HG03135 (cell line): ENCODE results near the gene NFIA.

Experiments used
- ATAC-seq: cut with Tn5 transposase; IDR thresholded peaks from one replicate; pipeline ENCODE4 v1.9.1; 2021; ENCODE audit warnings: mild to moderate bottlenecking, moderate library complexity; ENCODE audit not compliant: unreplicated experiment

The NFIA gene

DNA sequence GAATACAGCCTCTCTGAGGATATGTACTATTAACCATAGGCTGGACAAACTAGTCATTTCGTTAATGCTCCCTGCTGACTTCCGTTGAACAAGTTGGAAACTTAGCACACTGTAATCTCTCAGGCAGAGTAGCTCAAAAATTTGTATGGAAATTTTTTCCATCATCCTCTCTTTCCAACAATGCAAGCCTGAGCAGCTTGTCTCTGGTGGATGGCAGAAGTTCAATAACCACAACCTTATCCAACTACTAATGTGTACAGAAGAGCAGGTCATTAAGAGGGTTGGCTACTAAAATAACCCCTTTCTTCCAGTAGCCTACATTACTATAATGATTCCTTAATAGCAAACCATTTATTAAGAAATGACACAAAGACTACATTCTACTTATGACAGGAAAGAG is 262.3 kb downstream of the NFIA start:
- no peak for ATAC-seq

DNA sequence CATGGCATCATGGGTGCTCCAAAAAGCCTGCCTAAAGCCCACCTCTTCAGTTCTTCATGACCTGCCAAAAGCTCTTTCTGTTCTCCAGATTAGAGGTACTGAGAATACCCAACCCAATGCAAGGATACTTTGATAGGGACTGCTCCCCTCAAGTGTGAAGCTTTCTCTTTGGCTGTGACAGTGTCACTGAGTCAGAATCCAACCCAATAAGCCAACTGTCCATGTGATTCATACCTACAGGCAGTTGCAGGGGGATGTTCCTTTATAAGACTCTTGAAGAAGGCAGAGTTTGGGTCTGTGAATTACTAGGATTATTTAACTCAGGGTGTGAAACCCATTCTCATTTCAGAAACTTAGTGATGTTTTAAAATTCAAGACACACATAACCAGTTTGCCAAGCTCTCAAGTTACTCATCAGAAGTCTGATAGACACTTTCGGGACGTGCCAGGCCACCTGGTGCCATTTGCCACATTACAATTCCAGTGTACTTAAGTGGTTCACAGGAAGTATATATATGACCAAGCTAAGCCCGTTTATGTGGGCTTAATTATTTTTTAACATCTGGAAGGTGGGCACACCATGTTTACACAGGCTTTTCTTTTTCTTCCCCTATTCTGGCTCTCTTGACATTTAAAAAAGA is 265.8 kb downstream of the NFIA start:
- no peak for ATAC-seq

DNA sequence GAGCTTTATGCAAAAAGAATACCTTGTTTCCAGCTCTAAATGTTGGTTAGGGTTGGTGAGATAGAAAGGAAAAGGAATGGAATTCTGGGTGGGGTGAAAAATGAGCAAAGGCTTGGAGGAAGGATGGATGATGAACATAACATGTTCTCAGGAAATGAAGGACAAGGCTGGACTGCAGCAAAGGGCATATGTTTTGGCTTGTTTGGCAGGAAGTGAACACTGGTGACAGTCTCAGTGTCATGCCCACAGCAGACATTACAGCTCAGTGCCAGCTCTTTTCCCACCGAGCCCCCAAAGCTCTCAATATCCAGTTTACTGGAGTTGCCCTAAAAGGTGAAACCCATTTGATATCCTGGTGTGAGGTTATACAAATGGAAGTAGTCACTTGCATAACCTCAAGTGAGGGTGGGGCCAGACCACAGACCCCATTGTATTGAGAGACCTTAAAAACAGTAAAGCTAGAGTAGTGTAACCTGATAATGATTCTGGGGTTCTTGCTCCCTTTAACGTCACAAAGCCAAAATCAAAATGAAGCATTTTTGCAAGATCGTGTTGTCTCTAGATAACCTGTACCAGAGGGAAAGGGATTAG is 270.6 kb downstream of the NFIA start:
- ATAC-seq: no peak

DNA sequence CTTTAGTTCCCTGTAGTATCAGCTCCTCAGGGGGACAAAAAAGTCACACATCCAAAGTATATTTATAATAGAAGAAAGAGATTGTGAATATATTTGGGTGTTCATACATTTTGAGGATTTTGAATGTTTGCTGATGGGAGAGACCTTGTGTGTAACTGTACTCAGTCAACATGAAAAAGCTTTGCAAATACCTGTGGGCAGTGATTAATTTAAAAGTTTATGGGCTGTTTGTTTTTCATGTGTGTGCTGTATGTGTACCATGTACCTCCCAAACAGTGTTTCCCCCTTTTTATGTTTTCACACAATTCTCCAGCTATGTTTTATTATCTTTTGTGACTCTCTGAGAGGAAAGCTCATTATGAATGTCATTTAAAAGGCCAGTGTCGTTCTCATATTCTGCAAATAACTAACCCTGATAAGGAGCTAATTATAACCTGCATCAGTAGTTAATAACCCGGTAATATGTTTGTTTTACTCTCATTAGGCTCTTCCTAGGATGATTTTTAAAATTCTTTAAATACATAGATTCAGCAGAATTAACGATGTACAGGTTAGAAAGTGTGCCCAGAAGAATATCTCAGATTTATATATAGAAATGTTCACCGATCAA is 271.5 kb downstream of the NFIA start:
- no peak for ATAC-seq

DNA sequence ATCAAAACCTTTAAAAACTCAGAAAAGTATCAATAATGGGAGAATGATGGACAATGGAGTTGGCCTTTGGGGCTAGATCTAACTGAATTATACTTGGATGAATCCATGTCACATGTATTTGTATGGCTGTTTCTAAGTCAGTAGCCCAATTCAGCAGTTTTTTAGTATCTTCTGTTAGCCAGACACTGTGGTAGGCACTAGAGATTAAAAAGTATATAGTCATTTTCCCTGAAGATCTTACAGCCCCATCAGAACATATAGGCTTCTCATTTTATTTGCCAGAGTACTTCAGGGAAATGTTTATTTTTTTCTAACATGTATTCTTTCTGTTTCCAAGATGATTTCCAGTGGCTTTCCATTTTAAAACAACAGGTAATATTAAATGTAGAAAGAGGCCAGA is 273.7 kb downstream of the NFIA start:
- no peak for ATAC-seq

DNA sequence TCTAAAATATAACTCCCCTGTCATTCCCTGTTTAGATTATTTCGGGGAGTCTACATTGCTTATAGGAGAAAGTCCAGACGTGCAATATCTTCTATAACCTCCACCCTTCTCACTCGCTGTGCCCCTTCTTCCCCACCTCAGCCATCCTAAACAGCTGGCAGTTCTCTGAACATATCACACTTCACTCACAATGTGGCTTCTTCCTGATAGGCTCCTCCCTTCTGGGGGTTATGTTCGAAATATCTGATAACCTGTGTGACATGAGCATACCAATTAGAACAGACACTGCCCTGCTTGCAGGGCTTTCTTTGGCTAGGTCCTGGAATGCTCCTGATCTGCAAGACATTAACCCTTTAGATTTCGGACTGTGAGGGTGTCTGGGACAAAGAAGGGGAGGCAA is 274.6 kb downstream of the NFIA start:
- ATAC-seq: no peak

DNA sequence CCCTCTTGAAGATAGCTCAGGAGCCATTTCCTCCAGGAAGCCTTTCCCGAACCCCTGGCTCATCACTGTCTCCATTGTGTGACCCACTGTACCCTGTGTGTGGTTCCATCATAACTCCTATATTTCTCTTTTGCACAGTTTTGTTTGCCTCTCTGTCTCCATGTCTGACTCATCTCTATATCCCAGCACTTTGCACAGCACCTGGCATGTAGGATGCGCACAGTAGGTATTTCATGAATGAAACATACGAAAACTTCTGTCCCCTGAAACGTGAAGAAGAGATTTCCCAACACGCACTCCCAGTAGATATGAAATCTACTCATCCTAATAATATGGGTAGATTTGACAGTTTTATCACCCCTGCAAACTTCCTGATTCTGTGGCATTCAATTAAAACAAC is 275.2 kb downstream of the NFIA start:
- ATAC-seq: no peak

DNA sequence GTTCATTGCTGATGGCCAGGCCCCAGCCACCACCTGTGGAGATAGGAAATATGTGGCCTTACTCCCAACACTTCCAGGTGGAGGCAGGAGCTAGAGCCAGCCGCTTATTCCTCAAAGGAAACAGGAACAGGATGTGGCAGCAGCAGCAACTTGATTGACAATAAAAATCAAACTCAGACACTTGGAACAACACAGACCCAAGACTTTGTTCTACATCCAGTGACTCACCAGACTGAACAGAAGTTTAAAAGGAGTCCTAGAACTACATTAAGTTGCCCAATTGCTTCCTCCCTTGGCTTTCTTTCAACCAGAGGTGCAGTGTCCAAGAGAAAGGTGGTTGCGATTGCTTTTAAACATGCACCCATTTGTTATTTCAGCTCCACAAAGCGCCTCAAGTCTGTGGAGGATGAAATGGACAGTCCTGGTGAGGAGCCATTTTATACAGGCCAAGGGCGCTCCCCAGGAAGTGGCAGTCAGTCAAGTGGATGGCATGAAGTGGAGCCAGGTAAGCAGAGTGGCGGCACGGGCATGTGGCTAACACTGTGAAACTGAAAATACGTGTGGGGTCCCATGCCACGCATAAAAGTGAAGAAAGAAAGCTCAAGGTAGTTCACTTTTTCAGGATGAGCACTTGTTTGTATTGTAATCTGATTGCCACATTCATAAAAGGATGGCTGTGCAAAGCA is 276.6 kb downstream of the NFIA start:
- ATAC-seq: no peak

DNA sequence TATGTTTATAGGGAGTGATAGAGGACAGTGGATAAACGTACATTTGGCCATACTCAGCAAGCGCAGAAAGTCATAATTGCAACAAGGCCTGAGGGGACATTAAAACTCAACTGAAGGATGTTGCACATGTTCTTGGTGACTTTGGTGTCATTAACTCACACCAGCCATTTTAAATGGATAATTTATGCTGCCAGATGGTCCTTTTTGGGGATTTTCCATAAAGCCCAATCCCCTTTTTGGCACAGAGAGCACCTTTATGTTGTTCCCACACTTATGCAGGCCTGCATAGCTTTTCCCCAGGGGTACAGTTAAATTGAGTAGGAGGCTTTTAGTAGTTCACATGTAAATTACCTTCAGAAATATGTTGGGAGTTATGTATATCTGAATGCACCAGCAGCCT is 279.6 kb downstream of the NFIA start:
- ATAC-seq: no peak

DNA sequence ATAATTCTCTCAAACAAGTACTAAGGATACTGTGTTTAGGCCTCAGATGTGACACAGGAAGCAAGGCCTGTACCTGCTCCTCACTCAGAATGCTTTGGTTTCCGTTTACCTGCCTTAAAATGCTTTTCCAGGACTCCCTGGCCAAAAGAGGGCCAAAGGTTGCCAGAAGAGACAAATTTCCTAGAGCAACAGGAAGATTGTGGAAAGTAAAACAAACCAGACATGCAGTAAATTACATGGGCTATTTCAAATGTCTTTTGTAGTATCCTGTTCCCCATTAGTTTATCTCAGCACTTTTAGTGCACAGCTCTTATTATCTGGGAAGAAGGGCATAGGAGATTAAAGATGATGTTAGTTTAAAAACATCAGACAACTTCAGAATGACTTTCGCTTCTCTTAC is 280.0 kb downstream of the NFIA start:
- ATAC-seq: no peak

DNA sequence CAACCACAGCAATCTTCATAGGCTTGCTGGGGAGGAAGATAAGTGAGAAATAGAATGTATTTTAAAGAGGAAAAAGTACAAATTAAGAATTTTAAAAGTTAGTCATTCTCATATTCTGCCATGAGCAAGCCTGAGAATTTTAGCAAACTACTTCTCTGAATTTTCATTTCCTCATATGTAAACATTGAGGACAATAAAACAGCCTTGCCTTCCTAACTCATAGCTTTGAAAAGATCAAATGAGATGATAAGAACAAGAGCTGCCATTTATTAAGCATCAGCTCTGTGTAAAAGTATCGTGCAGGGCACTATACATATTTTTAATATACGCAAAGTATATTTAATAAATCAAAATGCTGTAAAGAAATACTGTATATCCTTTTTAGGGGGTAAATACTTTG is 286.0 kb downstream of the NFIA start:
- no peak for ATAC-seq

DNA sequence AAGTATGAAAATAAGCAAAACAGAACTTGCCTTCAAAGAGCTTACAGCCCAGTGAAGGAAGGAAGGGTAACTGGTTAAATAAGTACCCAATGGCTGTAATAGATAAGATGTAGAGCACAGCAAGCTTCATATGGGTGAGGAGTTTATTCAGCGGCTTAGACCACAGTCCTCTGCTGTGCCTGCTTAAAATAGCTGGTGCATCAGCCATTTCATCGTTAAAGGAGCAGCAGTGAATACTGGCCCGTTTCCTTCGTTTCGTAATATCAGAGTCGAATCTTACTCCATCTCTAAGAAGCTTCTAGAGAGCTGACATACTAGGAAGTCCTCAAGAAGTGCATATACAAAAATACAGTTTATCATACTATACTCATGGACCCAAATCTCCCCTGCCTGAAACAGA is 286.5 kb downstream of the NFIA start:
- no peak for ATAC-seq

DNA sequence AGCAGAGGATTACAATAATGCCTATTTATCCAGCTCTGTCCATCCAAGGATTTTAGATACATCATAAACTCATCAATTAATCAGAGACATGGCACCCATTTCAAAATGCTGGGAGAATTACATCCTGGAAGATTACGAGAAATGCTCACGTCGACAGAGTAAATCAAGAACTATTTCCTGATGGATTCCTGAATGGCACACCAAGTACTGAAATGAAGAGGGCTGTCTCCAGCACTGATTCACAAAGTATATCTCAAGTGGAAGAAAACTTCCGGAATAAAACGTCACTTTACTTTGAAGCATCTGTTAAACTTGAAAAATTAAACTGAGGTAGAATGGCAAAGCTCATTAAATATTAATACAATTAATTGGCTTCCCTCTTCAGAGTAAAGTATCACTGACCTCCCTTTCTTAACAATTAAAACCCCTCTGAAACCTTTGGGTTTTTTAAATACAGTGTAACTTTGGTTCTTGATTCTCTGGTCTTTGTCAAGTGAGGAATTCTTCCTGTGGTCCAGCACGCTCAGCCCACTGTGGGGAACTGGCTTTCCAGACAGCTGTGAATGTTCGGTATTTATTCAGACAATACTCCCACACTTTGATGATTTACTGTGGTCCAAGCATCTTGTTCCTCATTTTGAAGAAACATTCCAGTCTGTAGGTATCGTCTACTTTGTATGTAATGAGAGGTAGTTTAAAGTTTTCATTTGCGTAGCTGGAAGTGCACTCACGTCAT is 288.0 kb downstream of the NFIA start:
- ATAC-seq: no peak

DNA sequence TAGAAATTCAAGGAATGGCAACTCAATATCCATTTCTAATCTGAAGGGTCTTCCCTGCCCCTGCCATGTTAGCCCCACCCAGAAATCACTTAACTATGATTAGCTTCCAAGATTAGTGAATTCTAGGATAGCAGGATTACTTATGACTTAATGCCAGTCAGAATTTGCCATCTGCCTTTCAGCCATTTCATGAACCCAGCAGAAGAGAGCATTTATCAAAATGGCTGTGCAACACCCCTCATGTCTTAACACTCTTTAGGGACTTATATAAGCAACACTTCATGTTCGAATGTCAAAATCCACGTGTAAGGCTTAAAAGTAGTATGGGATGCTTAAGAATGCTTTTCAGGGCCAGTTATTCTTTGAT is 288.5 kb downstream of the NFIA start:
- no peak for ATAC-seq

DNA sequence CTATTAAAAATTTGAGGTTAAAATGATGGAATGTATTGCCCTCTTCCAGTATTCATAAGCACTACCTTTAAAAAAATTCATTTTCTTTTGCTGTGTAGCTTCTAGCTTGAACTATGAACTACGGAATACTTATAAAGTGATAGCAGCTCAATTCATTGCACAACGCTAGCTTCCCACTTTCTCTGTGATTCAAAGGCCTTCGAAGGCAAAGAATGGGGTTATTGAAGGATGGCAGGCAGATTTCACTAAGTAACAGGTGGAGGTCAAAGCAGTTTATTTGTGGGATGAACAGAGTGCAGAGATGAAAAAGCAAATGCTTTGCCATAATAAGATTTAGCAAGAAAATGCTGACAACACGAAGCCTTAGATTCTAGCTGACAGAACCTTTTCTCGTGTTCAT is 290.6 kb downstream of the NFIA start:
- ATAC-seq: no peak

DNA sequence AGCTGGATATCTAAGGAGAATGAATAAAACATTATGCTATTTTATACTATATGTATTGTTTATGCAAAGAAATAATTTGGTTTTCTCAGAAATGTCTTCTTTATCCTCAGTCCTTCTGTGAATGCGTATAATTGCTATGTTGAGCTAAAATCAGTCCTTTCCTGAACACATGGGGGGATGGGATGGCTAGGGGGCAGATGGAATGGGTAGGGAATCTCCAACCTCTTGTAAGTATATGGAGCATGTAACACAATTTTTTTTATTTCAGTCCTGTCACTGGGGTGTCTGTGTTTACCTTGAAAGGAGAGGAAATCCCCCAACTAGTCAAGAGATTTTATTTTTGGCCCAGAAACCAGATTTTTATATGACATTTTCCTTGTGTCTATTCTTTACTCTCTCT is 291.8 kb downstream of the NFIA start:
- ATAC-seq: no peak

DNA sequence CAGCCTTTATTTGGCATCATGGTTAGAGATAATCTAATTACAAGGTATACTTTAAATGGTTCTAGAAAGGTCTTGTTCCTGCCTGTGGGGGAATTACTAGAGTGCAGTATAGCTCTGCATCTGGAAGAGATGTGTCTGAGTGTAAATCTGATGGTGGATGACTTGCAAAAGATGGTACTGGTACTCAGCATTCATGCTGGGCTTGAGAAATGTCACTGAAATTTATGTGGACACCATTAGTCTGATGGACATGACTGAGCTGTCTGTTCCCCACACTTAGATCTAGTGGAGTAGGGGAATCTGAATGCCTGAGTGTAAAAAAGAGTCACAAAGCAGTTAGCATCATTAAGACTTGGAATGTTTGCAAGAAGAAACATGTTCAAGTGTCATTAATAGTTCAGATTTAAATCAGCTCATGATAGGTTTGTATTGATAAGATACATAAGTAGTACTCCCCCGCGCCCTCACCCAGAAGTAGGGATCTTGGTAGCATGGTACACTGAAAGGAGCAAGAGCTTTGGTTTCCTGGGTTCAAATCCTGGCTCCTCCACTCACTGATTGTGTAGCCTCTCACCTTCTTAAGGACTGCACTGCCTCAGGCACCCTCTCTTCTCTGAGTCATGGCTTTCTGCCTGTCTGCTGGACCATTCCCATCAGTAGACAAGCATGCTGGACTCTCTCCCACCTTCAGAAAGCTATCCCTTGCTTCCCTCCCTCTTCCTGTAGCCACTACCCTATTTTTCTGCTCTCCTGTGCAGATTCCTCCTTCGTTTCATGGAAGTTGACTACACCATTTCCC is 292.9 kb downstream of the NFIA start:
- no peak for ATAC-seq

DNA sequence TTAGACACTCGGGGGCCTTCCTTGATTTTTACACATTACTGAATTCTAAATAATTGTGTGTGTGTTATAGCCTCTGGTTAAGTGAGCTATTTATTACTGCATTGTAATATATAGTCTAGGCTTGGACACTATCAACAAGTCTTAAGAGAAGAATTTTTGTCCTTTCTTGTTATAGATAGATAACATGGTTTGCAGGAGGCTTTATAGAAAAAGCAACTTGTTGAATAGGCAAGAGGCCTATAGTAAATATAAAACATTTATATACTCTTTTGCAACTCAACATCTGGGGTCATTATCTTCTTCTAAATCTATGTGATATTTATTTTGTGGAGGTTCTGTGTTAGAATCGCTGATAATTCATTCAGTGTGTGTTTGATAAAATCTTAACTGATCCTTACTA is 293.8 kb downstream of the NFIA start:
- ATAC-seq: no peak

DNA sequence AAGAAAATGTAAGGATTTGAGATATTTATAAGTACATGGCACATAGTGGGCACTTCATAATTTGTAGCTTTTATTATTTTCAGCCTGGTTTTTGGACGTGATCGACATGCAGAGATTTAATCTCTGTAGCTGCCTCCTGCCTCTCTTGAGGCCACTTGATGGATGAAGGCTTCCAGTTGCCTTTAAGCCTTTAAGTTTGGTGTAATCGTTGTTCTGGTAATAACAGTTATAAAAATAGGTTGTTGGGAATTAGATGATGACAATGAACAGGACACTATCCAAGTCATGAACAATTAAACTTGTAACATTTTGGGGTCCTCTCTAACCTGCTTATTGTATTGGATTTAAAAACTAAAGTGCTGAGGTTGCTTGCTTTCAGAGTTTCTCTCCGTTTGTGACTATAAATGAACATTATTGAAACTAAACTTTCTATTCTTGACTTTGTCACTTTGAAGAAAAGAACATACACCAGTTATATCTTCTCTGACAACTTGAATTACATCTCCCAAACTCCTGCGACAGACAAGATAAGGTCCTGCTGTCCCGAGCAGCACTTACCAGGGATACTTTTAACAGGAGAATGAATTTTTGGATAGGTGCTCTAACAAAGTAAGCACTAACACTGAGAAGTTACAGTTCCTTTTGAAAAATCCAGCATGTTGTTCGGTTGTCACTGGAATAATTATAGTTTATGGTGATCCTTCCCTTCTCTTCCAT is 295.0 kb downstream of the NFIA start:
- ATAC-seq: no peak

DNA sequence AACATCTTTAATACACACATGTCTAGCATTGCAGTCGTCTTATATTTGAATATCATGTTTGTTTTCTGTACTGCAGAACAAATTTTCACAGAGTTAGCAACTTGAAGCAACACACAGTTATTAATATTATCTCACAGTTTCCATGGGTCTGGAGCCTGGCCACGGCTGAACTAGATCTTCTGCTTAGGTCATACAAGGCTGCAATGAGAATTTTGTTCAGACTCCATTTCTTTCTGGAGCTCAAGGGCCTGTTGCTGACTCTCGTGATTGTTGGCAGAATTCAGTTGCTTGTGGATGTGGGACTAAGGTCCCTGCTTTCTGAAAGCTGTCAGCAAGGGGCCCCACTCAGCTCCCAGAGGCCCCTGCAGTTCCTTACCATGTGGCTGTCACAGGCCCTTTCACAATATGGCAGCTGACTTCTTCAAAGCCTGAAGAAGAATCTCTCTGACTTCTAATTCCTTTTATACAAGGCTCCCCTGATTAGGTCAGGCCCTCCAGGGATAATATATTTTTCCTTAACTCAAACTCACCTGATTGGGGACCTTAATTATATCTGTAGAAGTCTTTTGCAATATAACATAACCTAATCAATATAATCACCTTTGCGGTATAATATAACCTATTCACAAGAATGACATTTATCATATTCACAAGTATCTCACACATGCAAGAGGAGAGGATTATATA is 296.3 kb downstream of the NFIA start:
- no peak for ATAC-seq
